Suprapubic skin (tissue), 4 donors: ENCODE results near the gene ACVR1B.

Experiments used
- CTCF ChIP-seq, 2 donors: fragments of 200-600 bp in 1 of 2; fragments of 450-650 bp in 1 of 2; sonication (generic) in 1 of 2; IDR thresholded peaks; one replicate each; pipeline ENCODE4 v1.5.1; 2016 to 2019; ENCODE audit warnings: antibody characterized with exemption in 2 of 2, mild to moderate bottlenecking in 1 of 2, moderate library complexity in 1 of 2
- EP300 ChIP-seq: sonication (generic); formaldehyde crosslinking; IDR thresholded peaks from one replicate; pipeline ENCODE4 v1.6.1; 2017; ENCODE audit warnings: antibody characterized with exemption
- POLR2A ChIP-seq, 2 donors: fragments of 450-650 bp; IDR thresholded peaks; one replicate each; pipeline ENCODE4 v1.6.1; 2017; ENCODE audit warnings: antibody characterized with exemption in 2 of 2, mild to moderate bottlenecking in 2 of 2, moderate library complexity in 2 of 2
- POLR2AphosphoS5 ChIP-seq, 3 donors: sonication (generic); formaldehyde crosslinking; IDR thresholded peaks; one replicate each; pipeline ENCODE4 v1.6.1; 2017; ENCODE audit warnings: antibody characterized with exemption in 3 of 3

GRCh38 chr12:52009081-52009751 is 57.7 kb downstream of the ACVR1B start:
- TF ChIP-seq POLR2AphosphoS5 (IDR thresholded peaks at IDR 0.05) (no peak), CTCF (IDR thresholded peaks at IDR 0.05) (no peak), EP300 (no peak), POLR2A (IDR thresholded peaks at IDR 0.05) (no peak)
